ENCODE measurements around the gene CAMK2B. TPM values are rescaled to one million over a fixed set of nuclear protein-coding genes. Genes with fewer than 3 reads are reported as not detected.

CAMK2B gene
- total and polyA plus RNA-seq, 4 experiments from 2014 or later, result not detected

GRCh38 chr7:44280993-44281721, 44.2 kb downstream of the CAMK2B start:
- no peak overlapping the region for H3K27ac Mint-ChIP-seq
- Histone ChIP-seq H3K4me3 (ENCODE audit: low read length in 2 of 2) (no peak overlapping the region), H3K9me3 (ENCODE audit: control insufficient read depth in 1 of 2, low read length in 2 of 2) (no peaks in the 10 kb centered on the region), H3K27me3 (ENCODE audit: insufficient read depth, low read length) (no peaks in the 10 kb centered on the region), H3K4me1 (ENCODE audit: insufficient read depth, low read length) (no peaks in the 10 kb centered on the region), H3K27ac (ENCODE audit: low read depth, low read length) (no peak overlapping the region), H3K36me3 (ENCODE audit: insufficient read depth, low read length) (no peaks in the 10 kb centered on the region)
- no peaks in the 10 kb centered on the region for H3K36me3 Mint-ChIP-seq
- H3K27me3 Mint-ChIP-seq, result no peaks in the 10 kb centered on the region
- no peaks in the 10 kb centered on the region for H3K4me1 Mint-ChIP-seq
- CTCF ChIA-PET (ENCODE audit: partially characterized antibody), result no interaction called here
- H3K9me3 Mint-ChIP-seq, result no peaks in the 10 kb centered on the region
- POLR2A ChIA-PET (ENCODE audit: partially characterized antibody), result no interaction called here
- no peak for DNase-seq
- H3K4me3 Mint-ChIP-seq, result no peak overlapping the region
- intact Hi-C loops (cut with micrococcal nuclease), result no loop called here

GRCh38 chr7:44280636-44280992, 44.8 kb downstream of the CAMK2B start:
- Histone ChIP-seq H3K27ac (ENCODE audit: low read depth, low read length) (no peak overlapping the region), H3K9me3 (ENCODE audit: control insufficient read depth in 1 of 2, low read length in 2 of 2) (no peaks in the 10 kb centered on the region), H3K4me1 (ENCODE audit: insufficient read depth, low read length) (no peaks in the 10 kb centered on the region), H3K36me3 (ENCODE audit: insufficient read depth, low read length) (no peaks in the 10 kb centered on the region), H3K27me3 (ENCODE audit: insufficient read depth, low read length) (no peaks in the 10 kb centered on the region), H3K4me3 (ENCODE audit: low read length in 2 of 2) (no peak overlapping the region)
- ChIA-PET CTCF (ENCODE audit: partially characterized antibody) (no interaction called here), POLR2A (ENCODE audit: partially characterized antibody) (no interaction called here)
- no peak for DNase-seq
- Mint-ChIP-seq H3K27me3 (no peaks in the 10 kb centered on the region), H3K9me3 (no peaks in the 10 kb centered on the region), H3K27ac (no peak overlapping the region), H3K36me3 (no peaks in the 10 kb centered on the region), H3K4me3 (no peak overlapping the region), H3K4me1 (no peaks in the 10 kb centered on the region)
- intact Hi-C loops (cut with micrococcal nuclease), result no loop called here

GRCh38 chr7:44279731-44280505, 45.5 kb downstream of the CAMK2B start:
- Mint-ChIP-seq H3K36me3 (no peaks in the 10 kb centered on the region), H3K4me3 (no peak overlapping the region), H3K27ac (peak overlapping the region in 1 of 7 donors; percentile 29), H3K27me3 (no peaks in the 10 kb centered on the region), H3K4me1 (no peaks in the 10 kb centered on the region), H3K9me3 (no peaks in the 10 kb centered on the region)
- intact Hi-C loops (cut with micrococcal nuclease), result no loop called here
- CTCF ChIA-PET (ENCODE audit: partially characterized antibody), result no interaction called here
- DNase-seq, result no peak
- no peaks in the 10 kb centered on the region for H3K36me3 ChIP-seq (ENCODE audit: insufficient read depth, low read length)
- H3K9me3 ChIP-seq (ENCODE audit: control insufficient read depth in 1 of 2, low read length in 2 of 2), result no peaks in the 10 kb centered on the region
- no peaks in the 10 kb centered on the region for H3K27me3 ChIP-seq (ENCODE audit: insufficient read depth, low read length)
- no peak overlapping the region for H3K4me3 ChIP-seq (ENCODE audit: low read length in 2 of 2)
- POLR2A ChIA-PET (ENCODE audit: partially characterized antibody), result no interaction called here
- no peaks in the 10 kb centered on the region for H3K4me1 ChIP-seq (ENCODE audit: insufficient read depth, low read length)
- no peak overlapping the region for H3K27ac ChIP-seq (ENCODE audit: low read depth, low read length)

- POLR2A ChIA-PET (ENCODE audit: partially characterized antibody), result no interaction called here
- H3K27ac Mint-ChIP-seq, result no peak overlapping the region
- H3K4me1 Mint-ChIP-seq, result no peaks in the 10 kb centered on the region
These were observed 46.1 kb downstream of the CAMK2B start for GRCh38 chr7:44279286-44279685.

GRCh38 chr7:44278451-44279161, 46.8 kb downstream of the CAMK2B start:
- ChIA-PET POLR2A (ENCODE audit: partially characterized antibody) (no interaction called here), CTCF (ENCODE audit: partially characterized antibody) (no interaction called here)
- Mint-ChIP-seq H3K4me3 (no peak overlapping the region), H3K36me3 (no peaks in the 10 kb centered on the region), H3K4me1 (no peaks in the 10 kb centered on the region), H3K27ac (no peak overlapping the region), H3K27me3 (no peaks in the 10 kb centered on the region), H3K9me3 (no peaks in the 10 kb centered on the region)
- Histone ChIP-seq H3K27ac (ENCODE audit: low read depth, low read length) (no peak overlapping the region), H3K4me3 (ENCODE audit: low read length in 2 of 2) (no peak overlapping the region), H3K36me3 (ENCODE audit: insufficient read depth, low read length) (no peaks in the 10 kb centered on the region), H3K27me3 (ENCODE audit: insufficient read depth, low read length) (no peaks in the 10 kb centered on the region), H3K9me3 (ENCODE audit: control insufficient read depth in 1 of 2, low read length in 2 of 2) (no peaks in the 10 kb centered on the region), H3K4me1 (ENCODE audit: insufficient read depth, low read length) (no peaks in the 10 kb centered on the region)
- DNase-seq, result no peak
- intact Hi-C loops (cut with micrococcal nuclease), result no loop called here

More at GRCh38 chr7:44279286-44279685, 46.1 kb downstream of the CAMK2B start:
- intact Hi-C loops (cut with micrococcal nuclease), result no loop called here
- no peak overlapping the region for H3K4me3 ChIP-seq (ENCODE audit: low read length in 2 of 2)
- no peaks in the 10 kb centered on the region for H3K27me3 ChIP-seq (ENCODE audit: insufficient read depth, low read length)
- no peaks in the 10 kb centered on the region for H3K36me3 ChIP-seq (ENCODE audit: insufficient read depth, low read length)
- Mint-ChIP-seq H3K36me3 (no peaks in the 10 kb centered on the region), H3K27me3 (no peaks in the 10 kb centered on the region), H3K4me3 (no peak overlapping the region), H3K9me3 (no peaks in the 10 kb centered on the region)
- no peak overlapping the region for H3K27ac ChIP-seq (ENCODE audit: low read depth, low read length)
- H3K4me1 ChIP-seq (ENCODE audit: insufficient read depth, low read length), result no peaks in the 10 kb centered on the region
- CTCF ChIA-PET (ENCODE audit: partially characterized antibody), result no interaction called here
- no peaks in the 10 kb centered on the region for H3K9me3 ChIP-seq (ENCODE audit: control insufficient read depth in 1 of 2, low read length in 2 of 2)
- DNase-seq, result no peak

- no peak for DNase-seq
- no peak overlapping the region for H3K27ac Mint-ChIP-seq
- POLR2A ChIA-PET (ENCODE audit: partially characterized antibody), result no interaction called here
These were observed 47.5 kb downstream of the CAMK2B start for GRCh38 chr7:44277851-44278250.

GRCh38 chr7:44277391-44277790, 48.0 kb downstream of the CAMK2B start:
- no peak for DNase-seq

More at GRCh38 chr7:44277851-44278250, 47.5 kb downstream of the CAMK2B start:
- Histone ChIP-seq H3K36me3 (ENCODE audit: insufficient read depth, low read length) (no peaks in the 10 kb centered on the region), H3K4me3 (ENCODE audit: low read length in 2 of 2) (no peak overlapping the region), H3K27me3 (ENCODE audit: insufficient read depth, low read length) (no peaks in the 10 kb centered on the region), H3K9me3 (ENCODE audit: control insufficient read depth in 1 of 2, low read length in 2 of 2) (no peaks in the 10 kb centered on the region), H3K4me1 (ENCODE audit: insufficient read depth, low read length) (no peaks in the 10 kb centered on the region), H3K27ac (ENCODE audit: low read depth, low read length) (no peak overlapping the region)
- CTCF ChIA-PET (ENCODE audit: partially characterized antibody), result no interaction called here
- Mint-ChIP-seq H3K4me3 (no peak overlapping the region), H3K9me3 (no peaks in the 10 kb centered on the region), H3K27me3 (no peaks in the 10 kb centered on the region), H3K4me1 (no peaks in the 10 kb centered on the region), H3K36me3 (no peaks in the 10 kb centered on the region)
- intact Hi-C loops (cut with micrococcal nuclease), result no loop called here

More at GRCh38 chr7:44277391-44277790, 48.0 kb downstream of the CAMK2B start:
- no peak overlapping the region for H3K27ac Mint-ChIP-seq
- no peaks in the 10 kb centered on the region for H3K4me1 Mint-ChIP-seq
- ChIA-PET CTCF (ENCODE audit: partially characterized antibody) (no interaction called here), POLR2A (ENCODE audit: partially characterized antibody) (no interaction called here)
- no peaks in the 10 kb centered on the region for H3K36me3 Mint-ChIP-seq
- H3K4me1 ChIP-seq (ENCODE audit: insufficient read depth, low read length), result no peaks in the 10 kb centered on the region
- no peaks in the 10 kb centered on the region for H3K27me3 ChIP-seq (ENCODE audit: insufficient read depth, low read length)
- no peak overlapping the region for H3K4me3 ChIP-seq (ENCODE audit: low read length in 2 of 2)
- no peak overlapping the region for H3K4me3 Mint-ChIP-seq
- H3K9me3 ChIP-seq (ENCODE audit: control insufficient read depth in 1 of 2, low read length in 2 of 2), result no peaks in the 10 kb centered on the region
- H3K27ac ChIP-seq (ENCODE audit: low read depth, low read length), result no peak overlapping the region
- intact Hi-C loops (cut with micrococcal nuclease), result no loop called here
- no peaks in the 10 kb centered on the region for H3K27me3 Mint-ChIP-seq
- H3K9me3 Mint-ChIP-seq, result no peaks in the 10 kb centered on the region
- no peaks in the 10 kb centered on the region for H3K36me3 ChIP-seq (ENCODE audit: insufficient read depth, low read length)

Measured in CD4-positive, alpha-beta memory T cell (primary cell).